DMS53 (cell line): ENCODE results near the gene SF1.
A peak's percentile ranks its signal among the peaks of the same experiment; 100 is the strongest.

Source experiments
- DNase-seq: peaks from one replicate; lab custom pipeline; 2025; lab: John Stamatoyannopoulos, UW

Gene SF1

GRCh38 chr11:64745189-64745520 is 33.2 kb downstream of the SF1 start:
- DNase-seq, result no peak

GRCh38 chr11:64744544-64745188 is 33.7 kb downstream of the SF1 start:
- DNase-seq, result no peak

- peak; percentile 80 for DNase-seq
Measured at GRCh38 chr11:64743591-64744543, 34.5 kb downstream of the SF1 start, which contains the start of gene RASGRP2. Gene RASGRP2, minus strand, starts transcription at chr11:64744142. Its CDS starts 1,276 bp downstream, at chr11:64742866.

GRCh38 chr11:64742889-64743590 is 35.3 kb downstream of the SF1 start:
- DNase-seq, result peak; percentile 68

DNA sequence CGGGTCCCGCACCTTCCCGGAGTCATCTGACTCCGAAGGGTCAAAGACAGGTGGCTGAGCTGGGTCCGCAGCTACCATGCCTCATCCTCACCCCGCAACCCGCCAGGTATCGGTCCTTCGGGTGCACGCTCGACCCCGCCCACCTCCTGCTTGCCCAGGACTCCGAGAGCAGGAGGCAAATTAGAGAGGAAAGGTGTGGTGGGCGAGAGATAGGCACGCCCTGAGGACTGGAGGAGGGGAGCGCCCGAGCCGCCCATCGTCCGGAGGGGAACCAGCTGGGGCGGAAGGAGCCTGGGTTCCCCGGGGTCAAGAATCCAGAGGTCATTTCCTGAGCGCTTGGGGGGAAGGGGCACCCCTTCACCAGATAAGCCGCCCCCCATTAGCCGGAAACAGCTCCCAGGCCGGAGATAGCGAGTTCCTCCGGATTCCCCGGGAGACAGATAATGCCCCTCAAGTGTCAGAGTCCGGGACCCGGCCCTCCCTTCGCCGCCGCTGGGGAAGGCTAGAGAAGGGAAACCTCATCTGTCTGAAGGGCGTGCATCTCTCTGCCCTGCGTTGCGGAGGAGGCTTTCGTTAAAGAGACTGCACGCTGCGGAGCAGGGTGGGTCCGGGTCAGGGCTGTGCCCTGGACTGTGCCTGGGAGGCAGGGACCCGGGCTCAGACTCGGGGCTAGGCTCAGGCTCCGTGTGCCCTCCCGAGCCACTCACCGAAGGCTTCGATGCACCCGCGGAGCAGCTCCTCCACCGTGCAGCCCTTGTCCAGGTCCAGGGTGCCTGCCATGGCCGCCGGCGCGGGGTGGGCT is 36.1 kb downstream of the SF1 start:
- DNase-seq, result peak; percentile 63

DNA sequence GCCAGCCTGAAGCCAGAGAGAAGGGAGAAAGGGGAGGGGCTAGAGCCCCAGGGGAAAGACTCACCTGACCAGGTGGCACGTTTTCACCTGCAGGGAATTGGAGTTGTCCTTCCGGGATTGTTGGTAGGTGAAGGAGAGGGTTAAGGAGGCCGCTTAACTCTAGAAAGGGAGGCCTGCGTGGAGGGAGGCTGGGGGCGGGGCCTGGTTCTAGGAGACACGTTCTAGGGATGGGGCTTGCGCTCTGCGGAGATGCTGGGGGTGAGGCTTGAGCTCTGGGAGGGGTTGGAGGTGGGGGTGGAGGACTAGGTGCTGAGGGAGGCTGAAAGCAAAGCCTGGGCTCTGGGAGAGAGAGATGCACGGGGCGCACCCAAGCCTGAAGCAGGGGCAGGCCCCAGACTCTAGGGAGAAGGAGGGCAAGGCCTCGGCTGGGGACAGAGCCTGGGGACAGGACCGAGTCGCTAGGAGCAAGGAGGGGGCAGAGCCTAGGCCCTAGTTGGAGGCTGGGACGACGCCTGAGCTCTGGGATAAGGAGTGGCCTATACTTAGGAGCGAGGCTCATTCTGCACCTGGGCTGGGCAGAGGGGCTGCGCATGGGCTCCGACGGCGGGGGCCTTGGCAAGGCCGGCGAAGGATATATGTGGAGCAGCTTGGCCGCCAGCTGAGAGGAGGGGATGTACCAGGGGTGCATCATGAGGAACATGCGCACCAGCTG is 36.8 kb downstream of the SF1 start:
- DNase-seq, result peak; percentile 39

DNA sequence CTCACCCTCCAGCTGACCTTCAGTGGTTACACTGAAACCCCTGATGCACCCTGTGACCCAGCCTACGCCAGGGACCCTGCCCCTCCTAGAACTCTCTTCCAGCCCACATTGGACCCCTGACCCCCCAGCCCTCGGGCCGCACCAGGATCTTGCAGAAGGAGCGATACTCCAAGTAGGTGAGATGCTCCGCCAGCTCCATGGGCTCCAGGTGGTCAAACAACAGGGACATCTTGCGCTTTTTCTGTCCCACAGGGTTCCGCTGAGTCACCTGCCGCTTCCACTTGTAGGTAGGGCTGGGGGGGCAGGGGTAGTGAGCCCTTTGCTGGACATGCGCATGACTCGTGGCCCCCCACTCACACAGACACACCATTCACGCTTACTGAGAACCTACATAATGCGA is 38.5 kb downstream of the SF1 start:
- DNase-seq, result no peak

DNA sequence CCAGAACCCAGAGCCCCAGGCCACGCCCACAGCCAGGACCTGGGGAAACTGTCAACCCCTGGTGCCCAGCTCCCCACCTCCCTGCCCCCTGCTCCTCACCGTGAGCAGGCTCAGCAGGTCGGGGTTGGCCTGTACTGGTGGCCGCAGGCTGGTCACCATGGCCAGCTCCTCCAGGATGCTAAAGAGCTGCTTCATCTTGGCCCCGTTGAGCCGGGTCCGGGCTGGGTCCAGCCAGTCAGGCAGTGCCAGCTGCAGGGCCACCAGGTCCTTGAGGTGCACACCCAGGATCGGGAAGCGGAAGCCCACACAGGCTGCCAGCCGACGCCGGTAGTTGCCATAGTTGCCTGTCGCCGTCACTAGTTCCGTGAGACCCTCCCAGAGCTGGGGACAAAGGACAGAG is 41.7 kb downstream of the SF1 start:
- DNase-seq, result no peak

DNA sequence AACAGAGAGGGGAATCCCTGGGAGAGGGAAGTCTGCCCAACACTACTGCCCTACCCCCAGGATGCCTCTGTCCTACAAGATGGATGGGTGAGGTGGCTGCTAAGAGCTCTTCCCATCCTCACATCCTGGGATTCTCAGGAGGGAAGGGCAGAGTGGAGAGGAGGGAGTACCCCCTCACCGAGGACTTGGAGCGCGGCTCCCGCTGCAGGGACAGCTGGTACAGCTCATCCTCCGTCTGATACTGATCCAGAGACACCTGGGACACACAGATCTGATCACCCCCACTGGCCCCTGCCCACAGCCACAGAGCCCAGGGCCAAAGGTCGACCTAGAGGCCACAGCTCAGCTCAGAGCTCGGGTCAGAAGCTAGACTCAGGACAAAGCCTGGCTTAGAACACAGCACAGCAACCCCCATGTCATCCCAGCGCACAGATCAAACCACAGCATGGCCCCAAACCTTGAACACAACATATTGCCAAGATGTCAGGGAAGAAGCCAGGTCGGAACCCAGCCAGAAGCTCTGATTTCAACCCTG is 42.5 kb downstream of the SF1 start:
- DNase-seq, result no peak

GRCh38 chr11:64734811-64735724 is 43.3 kb downstream of the SF1 start:
- DNase-seq, result no peak

DNA sequence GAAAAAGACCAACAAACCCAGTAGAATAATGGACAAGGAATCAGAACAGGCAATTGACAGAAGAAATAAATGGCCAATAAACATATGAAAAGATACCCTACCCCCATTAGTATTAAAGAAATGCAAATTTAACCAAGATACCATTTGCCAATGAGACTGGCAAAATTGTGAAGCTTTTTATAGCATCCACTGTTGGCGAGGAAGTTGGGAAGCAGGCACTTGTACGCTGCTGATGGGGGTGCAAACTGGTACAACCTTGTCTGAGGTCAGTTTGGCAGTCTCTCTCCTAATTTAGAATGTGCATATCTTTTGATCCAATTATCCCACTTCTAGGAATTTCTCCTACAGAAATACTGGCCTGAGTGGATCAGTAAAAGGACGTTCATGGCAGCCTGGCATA is 46.7 kb downstream of the SF1 start:
- DNase-seq, result no peak

GRCh38 chr11:64729851-64730382 is 48.4 kb downstream of the SF1 start:
- DNase-seq, result no peak

GRCh38 chr11:64728757-64729365 is 49.5 kb downstream of the SF1 start:
- DNase-seq, result no peak

DNA sequence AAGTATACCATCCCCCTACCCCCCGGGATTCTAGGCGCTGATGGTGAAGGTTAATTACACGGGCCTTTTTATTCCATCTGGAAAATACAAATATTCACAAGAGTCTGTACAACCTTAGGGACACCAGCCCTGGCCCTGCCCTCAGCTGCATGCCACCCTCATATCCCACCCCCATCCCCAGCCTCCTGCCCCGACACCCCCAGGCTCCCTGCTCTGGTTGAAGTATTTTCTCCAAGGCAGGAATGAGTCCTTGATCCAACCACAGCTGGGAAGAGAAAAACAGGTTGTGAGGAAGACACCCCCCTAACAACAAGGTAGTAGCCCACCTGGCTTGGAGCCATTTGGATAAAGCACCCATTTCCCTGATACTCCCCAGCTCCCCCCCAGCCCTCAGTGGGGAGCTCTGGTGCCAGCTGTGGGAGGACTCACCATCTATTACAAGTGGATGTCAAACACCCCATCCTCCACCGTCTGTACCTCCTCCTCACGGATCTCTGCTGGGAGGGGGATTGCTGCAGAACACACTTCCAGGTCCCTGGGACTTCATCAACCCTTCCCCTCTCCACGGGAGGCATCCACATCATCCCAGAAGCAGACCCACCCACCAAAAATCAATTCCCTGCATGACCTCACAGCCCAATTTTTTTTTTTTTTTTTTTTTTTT is 51.3 kb downstream of the SF1 start:
- no peak for DNase-seq

DNA sequence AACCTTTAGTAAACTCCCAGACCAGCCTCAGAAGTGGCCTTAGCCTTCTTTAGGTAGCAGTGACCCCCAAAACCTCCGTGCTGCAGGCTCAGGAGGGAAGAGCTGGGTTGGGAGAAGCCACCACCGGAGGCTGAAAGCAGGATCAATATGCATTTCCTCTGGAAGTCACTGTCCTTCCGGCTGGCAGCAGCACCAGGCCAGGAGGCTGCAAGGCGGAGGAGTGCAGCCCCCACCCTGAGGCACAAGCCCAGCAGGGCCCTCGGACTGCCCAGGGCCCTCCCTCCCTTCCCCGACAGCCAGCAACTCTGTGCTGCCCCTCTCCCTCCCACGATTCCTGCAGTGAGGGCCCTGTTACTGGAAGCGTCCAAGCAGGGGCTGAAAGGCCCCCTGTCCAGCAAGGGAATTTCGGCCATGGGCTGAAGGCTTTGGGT is 52.1 kb downstream of the SF1 start:
- no peak for DNase-seq

DNA sequence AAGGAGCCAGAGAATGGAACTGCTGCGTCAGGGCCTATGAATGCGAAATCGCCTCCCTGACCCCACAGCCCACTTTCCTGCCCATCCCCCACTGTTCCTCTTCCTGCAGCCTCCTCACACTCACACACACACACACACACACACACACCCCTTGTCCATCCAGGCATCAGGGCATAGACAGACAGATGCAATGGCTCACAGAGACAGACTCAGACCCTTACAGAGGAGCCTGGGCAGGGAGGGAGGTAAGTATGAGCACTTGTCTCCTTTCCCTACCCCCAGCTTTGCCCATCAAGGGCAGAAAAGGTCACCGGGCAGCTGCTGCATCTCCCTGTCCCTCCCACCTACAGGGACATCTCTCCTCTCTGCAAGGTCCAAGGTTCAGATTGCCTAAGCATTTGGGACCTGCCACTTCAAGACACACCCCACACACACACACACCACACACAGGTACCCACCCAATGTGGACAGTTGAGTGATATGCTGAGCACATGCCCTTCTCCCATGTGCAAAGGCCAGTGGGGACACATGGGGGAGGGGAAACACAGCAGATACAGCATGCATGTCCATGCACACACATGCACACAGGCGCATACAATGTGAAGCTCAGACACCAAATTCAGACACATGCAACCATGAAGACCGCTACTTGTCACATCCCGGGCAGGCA is 53.3 kb downstream of the SF1 start:
- DNase-seq, result no peak

DNA sequence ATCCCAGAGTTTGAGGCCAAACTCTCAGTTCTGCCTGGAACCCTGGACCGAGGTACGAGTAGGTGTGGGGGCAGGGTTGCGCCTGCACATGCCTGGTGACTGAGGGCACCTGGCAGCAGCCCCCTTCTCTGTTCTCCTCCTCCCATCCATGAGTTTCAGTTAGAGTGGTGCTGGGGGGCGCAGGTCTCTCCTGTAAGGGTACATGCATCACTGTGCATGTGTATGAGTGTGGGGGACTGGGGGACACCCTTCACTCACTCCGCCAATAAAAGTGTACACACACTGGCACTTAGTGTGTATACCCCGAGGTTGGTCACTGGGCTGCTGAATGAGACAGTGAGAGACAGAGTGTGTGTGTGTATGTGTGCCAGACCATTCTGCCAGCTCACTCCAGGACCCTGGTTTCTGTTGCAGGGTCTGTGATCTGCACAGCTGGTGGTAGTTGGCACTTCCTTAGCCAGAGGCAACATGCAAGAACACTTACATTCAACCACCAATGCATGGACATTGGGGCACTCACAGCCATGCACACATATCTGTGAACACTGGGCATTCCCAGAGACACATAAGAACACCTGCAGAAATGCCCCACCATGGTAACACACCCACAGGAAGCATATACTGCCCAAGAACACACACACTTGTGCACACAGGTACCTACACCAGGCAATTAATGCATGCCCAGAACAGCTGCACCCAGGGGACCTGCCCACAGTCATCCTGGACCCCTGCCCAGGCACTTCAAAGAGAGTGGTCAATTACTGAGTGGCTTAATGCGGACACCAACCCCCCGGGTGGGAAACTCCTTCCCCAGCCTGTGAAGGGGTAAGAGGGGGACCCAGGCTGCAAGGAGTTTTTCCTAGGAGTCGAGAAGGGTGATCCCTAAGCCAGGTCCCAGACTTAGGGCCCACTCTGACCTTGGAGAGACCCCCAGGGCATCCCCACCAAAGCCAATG is 54.2 kb downstream of the SF1 start:
- DNase-seq, result no peak
